Mammary epithelial cell (primary cell): ENCODE results near the gene SARDH.

ENCODE experiments used
- EZH2 ChIP-seq: IDR thresholded peaks from 2 replicates; pipeline ENCODE4 v1.6.1; 2012; ENCODE audit warnings: low read length, inconsistent platforms, borderline replicate concordance
- TF ChIP-seq, protein P1 (sequence below), 2 donors: IDR thresholded peaks in 1 of 2; conservative IDR thresholded peaks in 1 of 2; 2 replicates each; pipeline ENCODE4 v1.5.1; 2011 to 2012; ENCODE audit warnings: inconsistent platforms in 2 of 2, low read length in 2 of 2, mild to moderate bottlenecking in 2 of 2, control low read depth in 1 of 2, low read depth in 1 of 2; ENCODE audit not compliant: insufficient read depth in 1 of 2; ENCODE audit errors: extremely low read depth in 1 of 2

DNA sequence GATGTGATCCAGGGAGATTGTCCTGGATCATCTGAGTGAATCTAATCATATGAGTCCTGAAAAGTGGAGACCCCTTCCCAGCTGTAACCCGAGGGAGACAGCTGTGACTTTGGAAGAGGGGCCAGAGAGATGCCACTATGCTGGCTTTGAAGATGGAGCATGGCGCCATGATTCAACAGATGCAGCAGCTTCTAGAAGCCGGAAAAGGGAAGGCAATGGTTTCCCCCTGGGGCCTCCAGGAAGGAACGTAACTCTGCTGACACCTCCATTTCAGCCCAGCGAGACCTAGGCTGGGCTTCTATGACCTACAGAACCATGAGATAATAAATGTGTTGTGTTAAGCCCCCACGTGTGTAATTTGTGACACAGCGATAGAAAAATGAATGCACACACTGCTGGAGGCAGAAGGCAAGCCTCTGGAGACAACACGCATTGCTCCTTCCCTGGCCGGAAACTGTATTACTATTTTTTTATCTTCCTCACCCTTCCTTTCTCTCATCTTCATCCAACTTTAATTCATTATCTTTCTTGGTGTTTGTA is 16.6 kb upstream of the SARDH start:
- TF ChIP-seq EZH2 = no peak
- TF ChIP-seq, protein P1, sequence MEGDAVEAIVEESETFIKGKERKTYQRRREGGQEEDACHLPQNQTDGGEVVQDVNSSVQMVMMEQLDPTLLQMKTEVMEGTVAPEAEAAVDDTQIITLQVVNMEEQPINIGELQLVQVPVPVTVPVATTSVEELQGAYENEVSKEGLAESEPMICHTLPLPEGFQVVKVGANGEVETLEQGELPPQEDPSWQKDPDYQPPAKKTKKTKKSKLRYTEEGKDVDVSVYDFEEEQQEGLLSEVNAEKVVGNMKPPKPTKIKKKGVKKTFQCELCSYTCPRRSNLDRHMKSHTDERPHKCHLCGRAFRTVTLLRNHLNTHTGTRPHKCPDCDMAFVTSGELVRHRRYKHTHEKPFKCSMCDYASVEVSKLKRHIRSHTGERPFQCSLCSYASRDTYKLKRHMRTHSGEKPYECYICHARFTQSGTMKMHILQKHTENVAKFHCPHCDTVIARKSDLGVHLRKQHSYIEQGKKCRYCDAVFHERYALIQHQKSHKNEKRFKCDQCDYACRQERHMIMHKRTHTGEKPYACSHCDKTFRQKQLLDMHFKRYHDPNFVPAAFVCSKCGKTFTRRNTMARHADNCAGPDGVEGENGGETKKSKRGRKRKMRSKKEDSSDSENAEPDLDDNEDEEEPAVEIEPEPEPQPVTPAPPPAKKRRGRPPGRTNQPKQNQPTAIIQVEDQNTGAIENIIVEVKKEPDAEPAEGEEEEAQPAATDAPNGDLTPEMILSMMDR (conservative IDR thresholded peaks at IDR 0.05 in 1 of 2, IDR thresholded peaks at IDR 0.05 in 1 of 2; ENCODE audit: extremely low read depth in 1 of 2, insufficient read depth in 1 of 2, low read depth in 1 of 2, low read length in 2 of 2) = no peak
